ENCODE data around the gene TEX36.

DNA sequence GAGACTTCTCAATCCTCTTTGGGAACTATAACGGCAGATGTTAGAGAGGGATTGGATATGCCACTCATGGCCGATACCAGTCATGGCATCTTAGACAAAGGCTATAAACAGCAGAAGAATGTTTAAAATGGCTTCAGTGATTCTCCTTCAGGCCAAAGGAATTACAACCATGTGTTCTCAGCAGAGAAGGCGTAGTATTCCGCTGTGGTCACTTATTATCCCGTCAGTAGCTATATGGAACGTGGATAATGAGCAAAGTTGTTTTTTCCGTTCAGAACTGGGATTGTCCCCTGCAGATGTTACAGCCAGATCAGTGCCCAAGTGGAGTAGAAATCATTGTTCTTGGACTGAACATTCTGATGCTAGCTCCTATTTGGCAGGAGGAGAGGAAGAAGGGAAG is 43.1 kb downstream of the TEX36 start:
- TF ChIP-seq, protein P1, sequence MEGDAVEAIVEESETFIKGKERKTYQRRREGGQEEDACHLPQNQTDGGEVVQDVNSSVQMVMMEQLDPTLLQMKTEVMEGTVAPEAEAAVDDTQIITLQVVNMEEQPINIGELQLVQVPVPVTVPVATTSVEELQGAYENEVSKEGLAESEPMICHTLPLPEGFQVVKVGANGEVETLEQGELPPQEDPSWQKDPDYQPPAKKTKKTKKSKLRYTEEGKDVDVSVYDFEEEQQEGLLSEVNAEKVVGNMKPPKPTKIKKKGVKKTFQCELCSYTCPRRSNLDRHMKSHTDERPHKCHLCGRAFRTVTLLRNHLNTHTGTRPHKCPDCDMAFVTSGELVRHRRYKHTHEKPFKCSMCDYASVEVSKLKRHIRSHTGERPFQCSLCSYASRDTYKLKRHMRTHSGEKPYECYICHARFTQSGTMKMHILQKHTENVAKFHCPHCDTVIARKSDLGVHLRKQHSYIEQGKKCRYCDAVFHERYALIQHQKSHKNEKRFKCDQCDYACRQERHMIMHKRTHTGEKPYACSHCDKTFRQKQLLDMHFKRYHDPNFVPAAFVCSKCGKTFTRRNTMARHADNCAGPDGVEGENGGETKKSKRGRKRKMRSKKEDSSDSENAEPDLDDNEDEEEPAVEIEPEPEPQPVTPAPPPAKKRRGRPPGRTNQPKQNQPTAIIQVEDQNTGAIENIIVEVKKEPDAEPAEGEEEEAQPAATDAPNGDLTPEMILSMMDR (IDR thresholded peaks at IDR 0.05): no peak
- TF ChIP-seq POLR2A (IDR thresholded peaks at IDR 0.05): no peak

Data from body of pancreas (tissue), 4 donors.